Brain microvascular endothelial cell (primary cell): Measurements from ENCODE around the gene RSBN1L.

ENCODE experiments used
- DNase-seq: peaks from one replicate; pipeline ENCODE4 v3.0.0-alpha.2; 2020
- H3K27ac ChIP-seq: fragments of 250-450 bp; sonication (Bioruptor Pico); 2 replicates; pipeline ENCODE4 v1.5.1; 2020; ENCODE audit warnings: mild to moderate bottlenecking, moderate library complexity
- H3K27me3 ChIP-seq: fragments of 250-450 bp; sonication (Bioruptor Pico); replicated peaks from 2 replicates; pipeline ENCODE4 v1.5.1; 2020; ENCODE audit warnings: mild to moderate bottlenecking
- H3K36me3 ChIP-seq: fragments of 250-450 bp; sonication (Bioruptor Pico); replicated peaks from 2 replicates; pipeline ENCODE4 v1.5.1; 2020; ENCODE audit warnings: mild to moderate bottlenecking
- H3K4me3 ChIP-seq: 2 replicates; pipeline ENCODE4 v1.5.1; 2011; ENCODE audit warnings: low read depth, mild to moderate bottlenecking, control low read depth, low read length, moderate library complexity
- CTCF ChIP-seq: IDR thresholded peaks from 2 replicates; pipeline ENCODE4 v1.5.1; 2011; ENCODE audit warnings: low read depth, mild to moderate bottlenecking, moderate library complexity, low read length, control low read depth, inconsistent platforms; ENCODE audit errors: missing control alignments
- in situ Hi-C: cut with HindIII; loops from 2 replicates; pipeline ENCODE4 v1.10.0; 2017; ENCODE audit warnings: low sequenced_read_pairs, low pct_ligation_motif_present

RSBN1L gene

GRCh38 chr7:77820967-77821366, 124.7 kb downstream of the RSBN1L start:
- in situ Hi-C loops = no loop called here
- Histone ChIP-seq H3K4me3 (no peak overlapping the region), H3K27ac (no peak overlapping the region), H3K27me3 (no peaks in the 10 kb centered on the region), H3K36me3 (no peaks in the 10 kb centered on the region)
- DNase-seq = no peak
- TF ChIP-seq CTCF = no peak

- Histone ChIP-seq H3K4me3 (no peak overlapping the region), H3K36me3 (no peaks in the 10 kb centered on the region), H3K27me3 (no peaks in the 10 kb centered on the region), H3K27ac (no peak overlapping the region)
- TF ChIP-seq CTCF = no peak
- no peak for DNase-seq
- in situ Hi-C loops = no loop called here
These were observed 126.0 kb downstream of the RSBN1L start for GRCh38 chr7:77822269-77822668.

GRCh38 chr7:77823787-77824186, 127.5 kb downstream of the RSBN1L start:
- Histone ChIP-seq H3K4me3 (no peak overlapping the region), H3K36me3 (no peaks in the 10 kb centered on the region), H3K27me3 (no peaks in the 10 kb centered on the region), H3K27ac (no peak overlapping the region)
- DNase-seq = no peak
- in situ Hi-C loops = no loop called here
- TF ChIP-seq CTCF = no peak

- in situ Hi-C loops = no loop called here
- no peak overlapping the region for H3K27ac ChIP-seq
- no peaks in the 10 kb centered on the region for H3K27me3 ChIP-seq
- DNase-seq = no peak
- H3K4me3 ChIP-seq = no peak overlapping the region
- no peaks in the 10 kb centered on the region for H3K36me3 ChIP-seq
- TF ChIP-seq CTCF = no peak
These were observed 128.4 kb downstream of the RSBN1L start for GRCh38 chr7:77824636-77825035.

GRCh38 chr7:77825131-77825530, 128.9 kb downstream of the RSBN1L start:
- DNase-seq = no peak
- in situ Hi-C loops = no loop called here
- TF ChIP-seq CTCF = no peak
- Histone ChIP-seq H3K4me3 (no peak overlapping the region), H3K36me3 (no peaks in the 10 kb centered on the region), H3K27ac (no peak overlapping the region), H3K27me3 (no peaks in the 10 kb centered on the region)

GRCh38 chr7:77826300-77826699, 130.0 kb downstream of the RSBN1L start:
- Histone ChIP-seq H3K27ac (no peak overlapping the region), H3K4me3 (no peak overlapping the region), H3K27me3 (no peaks in the 10 kb centered on the region), H3K36me3 (no peaks in the 10 kb centered on the region)
- no peak for TF ChIP-seq CTCF
- DNase-seq = no peak
- in situ Hi-C loops = no loop called here
